Mesenteric fat pad (tissue), 1 donor: ENCODE results near the gene PMP22. TPM values are rescaled to one million over a fixed set of nuclear protein-coding genes. Genes with fewer than 3 reads are reported as not detected.

Experiments used
- DNase-seq: peaks from one replicate; pipeline ENCODE4 v3.0.0-alpha.2; 2020; ENCODE audit warnings: low spot score
- total RNA-seq: library from RNA; stranded (reverse); fragmentation: NEBNext Ultra II Directional; extraction: Animal tissue kit (Norgen Biotek cat#: 25700); gene quantifications from one replicate; pipeline ENCODE4 v1.2.1, GENCODE V29; 2021
- donor health status: DM: yes; HTN: yes; CAD: no.

PMP22 gene
- total RNA-seq, 1 donor from 2014 or later, result 250 TPM

GRCh38 chr17:15278380-15278779, 13.3 kb upstream of the PMP22 start:
- DNase-seq, result no peak

GRCh38 chr17:15274017-15274416, 8.9 kb upstream of the PMP22 start:
- no peak for DNase-seq

- no peak for DNase-seq
Observed at GRCh38 chr17:15273141-15273793, 8.1 kb upstream of the PMP22 start.

GRCh38 chr17:15271741-15272140, 6.6 kb upstream of the PMP22 start:
- no peak for DNase-seq

- no peak for DNase-seq
Observed at GRCh38 chr17:15270628-15271381, 5.7 kb upstream of the PMP22 start.

GRCh38 chr17:15269780-15270089, 4.6 kb upstream of the PMP22 start:
- DNase-seq, result no peak

DNA sequence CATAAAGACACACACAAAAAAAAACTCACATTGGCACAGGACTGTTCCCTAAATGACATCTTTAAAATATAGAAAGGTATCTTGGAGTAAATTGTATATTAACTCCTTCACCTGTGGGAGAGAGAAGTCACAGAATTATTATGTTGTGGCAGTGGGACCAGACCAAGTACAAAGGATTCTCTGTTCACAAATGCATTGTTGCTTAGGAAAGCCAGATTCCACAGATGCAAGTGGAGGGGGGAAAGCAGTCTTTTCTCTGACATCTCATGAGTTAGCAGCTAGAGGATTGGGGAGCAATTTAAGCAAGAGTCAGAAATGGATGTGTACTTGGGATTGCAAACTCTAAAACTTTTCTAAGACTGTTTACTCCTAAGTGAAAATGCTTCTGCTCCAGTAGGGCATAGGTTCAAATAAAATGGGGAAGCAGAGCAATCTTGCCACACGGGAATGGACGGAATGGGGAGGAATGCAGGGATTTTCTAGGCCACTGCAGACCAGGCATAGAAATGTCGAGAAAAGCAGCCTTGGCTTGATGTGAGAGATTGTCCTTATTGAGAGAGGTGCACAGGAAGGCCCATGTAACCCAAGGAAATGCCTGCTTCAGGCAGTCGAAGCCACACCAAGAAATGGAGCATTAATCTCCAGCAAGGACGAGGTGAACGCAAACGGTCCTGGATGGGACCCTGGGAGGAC, 4.1 kb upstream of the PMP22 start:
- DNase-seq, result no peak

- no peak for DNase-seq
Observed at GRCh38 chr17:15268461-15268860, 3.3 kb upstream of the PMP22 start.

- no peak for DNase-seq
Observed at GRCh38 chr17:15267996-15268395, 2.9 kb upstream of the PMP22 start.

GRCh38 chr17:15266325-15267125, 1.4 kb upstream of the PMP22 start:
- DNase-seq, result no peak

- DNase-seq, result no peak
Observed at GRCh38 chr17:15264542-15264941, 584 bp downstream of the PMP22 start.

DNA sequence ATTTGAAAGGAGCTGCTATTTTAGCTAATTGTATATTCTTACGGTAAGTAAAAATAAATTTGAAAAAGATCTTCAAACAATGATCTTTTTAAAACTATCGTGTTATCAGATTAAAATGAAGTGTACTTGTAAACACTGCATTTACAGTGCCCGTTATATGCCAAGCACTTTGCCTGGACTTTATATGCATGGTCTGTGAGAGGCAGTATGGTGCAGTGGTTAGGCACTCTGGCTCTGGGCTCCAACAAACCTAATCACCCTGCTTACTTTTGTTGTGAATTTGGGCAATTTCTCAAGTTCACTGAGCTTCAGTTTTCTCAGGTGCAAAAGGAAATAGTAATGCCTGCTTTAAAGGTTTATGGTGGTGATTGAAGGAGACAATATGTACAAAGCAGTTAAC, 1.4 kb downstream of the PMP22 start:
- DNase-seq, result no peak

DNA sequence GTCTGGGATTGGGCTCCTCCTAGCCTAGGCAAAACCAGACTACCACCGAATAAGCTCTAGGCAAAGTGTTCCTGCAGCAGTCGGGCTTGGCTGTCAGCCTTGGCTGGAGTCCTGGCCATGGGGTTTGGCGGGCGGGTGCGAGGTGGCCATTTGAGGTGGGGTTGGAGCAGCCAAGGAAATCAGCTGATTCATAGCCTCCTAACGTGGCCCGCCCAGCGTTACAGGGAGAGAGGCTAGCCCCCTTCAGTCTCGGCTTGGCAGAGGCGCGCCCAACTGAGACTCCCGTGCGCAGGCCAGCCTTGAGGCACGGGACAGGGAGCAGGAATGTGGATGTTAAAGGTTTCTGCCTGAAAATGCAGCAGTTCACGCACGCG, 1.9 kb downstream of the PMP22 start:
- no peak for DNase-seq

DNA sequence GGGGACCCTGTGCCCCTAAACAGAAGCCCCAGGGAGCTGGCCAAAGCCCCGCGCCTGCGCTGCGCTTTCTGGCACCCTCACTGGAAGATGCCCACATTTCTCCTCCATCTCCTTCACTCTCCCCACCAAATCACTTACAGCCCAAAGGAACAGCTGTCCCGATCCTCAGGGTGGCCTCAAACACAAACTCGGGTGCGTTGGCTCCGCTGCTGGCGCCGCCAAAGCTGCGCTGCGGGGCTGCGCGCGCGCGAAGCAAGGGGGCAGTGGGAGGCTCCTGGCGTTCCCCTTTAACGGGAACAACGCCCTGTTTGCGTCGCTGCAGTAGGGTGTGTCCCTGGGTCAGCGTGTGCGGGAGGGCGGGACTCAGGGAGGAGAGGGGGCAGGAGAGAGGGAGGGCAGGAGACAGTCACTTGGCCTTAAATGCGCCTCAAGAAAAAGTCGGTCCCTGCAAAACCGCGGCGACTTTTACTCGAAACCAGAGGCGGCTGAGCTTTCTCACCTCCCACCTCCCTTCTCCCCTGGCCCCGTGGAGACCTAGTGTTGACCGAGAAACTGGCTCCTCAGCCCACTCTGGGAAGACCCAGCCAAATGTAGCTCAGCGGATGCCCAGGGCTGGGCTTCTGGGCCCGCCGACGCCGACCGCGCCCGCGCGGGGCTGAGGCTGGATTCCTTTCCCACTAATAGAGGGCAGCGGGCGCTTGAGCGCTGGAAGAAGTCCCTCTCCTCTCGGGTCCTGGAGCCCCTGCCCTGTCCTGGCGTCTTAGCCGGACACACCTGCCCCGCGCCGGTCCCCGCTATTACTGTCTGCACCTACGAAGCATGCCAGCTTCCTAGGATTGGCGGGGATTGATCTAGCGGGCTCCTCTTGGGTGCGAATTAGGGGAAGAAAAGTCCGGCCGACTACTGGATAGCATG, 2.6 kb downstream of the PMP22 start:
- peak; percentile 94 for DNase-seq

DNA sequence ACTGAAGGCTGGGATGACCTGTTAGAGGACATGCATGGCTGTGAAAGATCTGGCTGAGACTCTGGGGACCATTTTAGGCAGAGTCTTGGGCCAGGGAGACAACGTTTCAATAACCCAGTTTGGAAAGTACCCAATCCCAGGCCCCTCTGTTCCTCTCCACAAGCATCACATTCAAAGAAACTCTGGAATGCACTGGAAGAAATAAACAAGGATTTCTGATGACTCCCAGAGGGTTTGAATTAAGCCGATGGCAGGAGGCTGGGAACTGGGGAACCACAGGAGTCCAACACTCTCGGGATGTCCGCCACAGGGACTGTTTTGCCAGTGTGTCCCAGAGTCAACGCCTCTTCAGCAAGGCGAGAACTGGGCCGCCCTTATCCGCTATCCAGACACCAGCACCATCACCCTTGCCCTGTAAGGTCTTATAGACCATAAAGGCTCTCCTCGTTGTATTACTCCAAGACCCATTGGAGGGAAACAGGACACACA, 3.3 kb downstream of the PMP22 start:
- no peak for DNase-seq

DNA sequence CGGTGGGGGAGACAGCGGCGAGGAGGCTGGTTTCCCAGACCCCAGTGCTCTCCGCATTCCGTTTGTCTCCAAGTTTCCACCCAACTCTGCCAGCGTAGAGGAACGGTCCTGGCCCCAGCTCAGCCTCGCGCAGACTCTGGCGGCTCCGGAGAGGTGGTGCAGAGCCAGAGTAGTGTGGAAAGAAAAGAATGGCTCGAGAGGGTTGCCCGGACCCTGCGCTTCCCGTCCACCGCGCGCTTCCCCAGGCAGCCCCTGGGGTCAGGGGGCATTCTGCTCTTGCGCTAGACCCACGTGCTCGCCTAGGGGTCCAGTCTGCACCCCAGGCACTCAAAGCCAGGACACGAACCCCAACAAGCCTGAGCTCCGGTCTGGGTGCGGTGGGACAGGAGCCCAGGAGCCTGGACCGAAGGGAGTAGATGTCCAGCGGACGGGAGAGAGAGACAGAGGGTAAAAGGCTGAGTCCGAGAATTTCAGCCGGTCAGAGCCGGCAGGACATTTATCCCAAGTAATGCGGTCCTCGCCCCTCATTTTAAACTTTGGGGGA, 3.8 kb downstream of the PMP22 start:
- no peak for DNase-seq

GRCh38 chr17:15260376-15261257, 4.5 kb downstream of the PMP22 start:
- DNase-seq, result peak; percentile 96

DNA sequence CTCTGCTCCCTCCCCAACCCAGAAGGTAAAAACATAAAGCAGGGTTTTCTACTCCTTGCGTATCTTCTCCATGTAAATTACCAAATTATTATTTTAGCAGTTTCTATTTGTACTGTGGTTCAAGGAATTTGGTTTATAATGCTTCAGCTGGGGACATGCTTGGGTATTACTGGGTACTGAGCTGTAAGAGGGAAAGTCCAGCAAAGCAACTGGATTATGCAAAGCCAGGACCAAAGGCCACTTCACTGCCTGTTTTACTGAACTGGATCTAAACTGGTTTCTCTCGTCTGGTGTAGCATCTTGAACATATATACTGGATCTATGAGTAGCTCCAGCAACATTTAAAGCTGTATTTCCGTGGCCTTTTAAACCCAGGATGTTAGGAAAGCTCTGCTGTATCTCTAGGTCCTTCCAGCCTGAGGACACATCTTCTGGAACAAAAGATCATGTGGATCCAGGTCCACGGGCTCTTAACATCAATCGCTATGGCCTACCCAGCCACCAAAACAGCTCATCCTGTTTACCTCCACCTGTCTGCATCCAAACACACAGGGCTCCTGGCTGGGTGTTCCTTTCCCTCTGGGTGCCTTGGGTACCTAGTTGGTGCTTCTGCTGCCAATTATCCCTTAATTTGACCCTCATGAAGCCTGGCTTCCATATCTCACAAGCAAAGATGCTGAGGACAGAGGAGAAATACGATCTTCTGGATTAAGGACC, 7.2 kb downstream of the PMP22 start:
- no peak for DNase-seq
